Measurements from ENCODE around the gene IL17REL. TPM values are rescaled to one million over a fixed set of nuclear protein-coding genes. Genes with fewer than 3 reads are reported as not detected.

Gene IL17REL
- total and polyA plus RNA-seq, 2 of the 13 experiments (the other 11 are each of a cell fraction or from before 2014, with no cell fraction given): not detected

DNA sequence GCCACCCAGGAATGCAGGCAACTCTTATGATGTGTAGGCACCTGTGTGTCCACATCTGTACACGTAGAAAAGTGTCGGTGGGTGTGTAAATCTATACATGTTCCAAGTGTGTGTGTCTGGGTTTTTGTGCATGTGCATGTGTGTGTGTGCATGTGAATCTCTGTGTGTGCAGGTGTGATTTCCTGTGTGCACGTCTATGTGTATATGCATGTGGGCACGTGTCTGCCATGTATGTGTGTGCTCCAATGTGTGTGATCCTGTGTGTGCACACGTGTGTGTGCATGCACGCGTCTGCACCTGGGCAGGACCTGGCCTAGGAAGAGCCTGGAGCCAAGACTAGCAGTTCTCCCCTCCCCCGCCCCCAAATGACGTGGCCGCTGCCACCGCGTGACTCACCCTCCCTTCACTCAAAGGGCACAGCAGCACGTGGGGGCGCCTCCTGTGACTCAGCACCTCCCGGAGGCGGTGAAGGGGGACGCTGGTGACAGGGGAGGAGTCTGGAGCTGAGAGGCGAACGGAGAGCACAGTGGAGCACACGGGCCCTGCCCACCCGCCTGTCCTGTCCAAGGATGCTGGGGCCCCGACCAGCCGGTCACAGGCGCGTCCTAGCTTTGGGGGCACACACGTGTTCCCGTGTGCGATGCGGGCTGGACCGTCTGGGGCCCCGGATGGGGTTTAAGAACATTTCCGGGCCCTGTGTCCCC lies 41.9 kb downstream of the IL17REL start (continued):
- TF ChIP-seq MAFK (conservative IDR thresholded peaks at IDR 0.05 in 1 of 2, IDR thresholded peaks at IDR 0.05 in 1 of 2; ENCODE audit: low read length in 2 of 2): peak; percentile 73 to 90
- 0 out of 2 replicates have a peak, but pooled peaks have one; percentile 20 for TF ChIP-seq ZNF629 (CRISPR knock-in tag; conservative IDR thresholded peaks at IDR 0.05)
- no peak for TF ChIP-seq TMF1 (CRISPR knock-in tag; IDR thresholded peaks at IDR 0.05; ENCODE audit: low read depth)
- peak; percentile 88 for TF ChIP-seq HDAC2 (CRISPR knock-in tag; IDR thresholded peaks at IDR 0.05)
- TF ChIP-seq, protein P1, sequence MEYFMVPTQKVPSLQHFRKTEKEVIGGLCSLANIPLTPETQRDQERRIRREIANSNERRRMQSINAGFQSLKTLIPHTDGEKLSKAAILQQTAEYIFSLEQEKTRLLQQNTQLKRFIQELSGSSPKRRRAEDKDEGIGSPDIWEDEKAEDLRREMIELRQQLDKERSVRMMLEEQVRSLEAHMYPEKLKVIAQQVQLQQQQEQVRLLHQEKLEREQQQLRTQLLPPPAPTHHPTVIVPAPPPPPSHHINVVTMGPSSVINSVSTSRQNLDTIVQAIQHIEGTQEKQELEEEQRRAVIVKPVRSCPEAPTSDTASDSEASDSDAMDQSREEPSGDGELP (IDR thresholded peaks at IDR 0.05; ENCODE audit: borderline replicate concordance, low read depth): peak; percentile 71; the same call in 1 of the 2 replicates
- TF ChIP-seq, protein P2, sequence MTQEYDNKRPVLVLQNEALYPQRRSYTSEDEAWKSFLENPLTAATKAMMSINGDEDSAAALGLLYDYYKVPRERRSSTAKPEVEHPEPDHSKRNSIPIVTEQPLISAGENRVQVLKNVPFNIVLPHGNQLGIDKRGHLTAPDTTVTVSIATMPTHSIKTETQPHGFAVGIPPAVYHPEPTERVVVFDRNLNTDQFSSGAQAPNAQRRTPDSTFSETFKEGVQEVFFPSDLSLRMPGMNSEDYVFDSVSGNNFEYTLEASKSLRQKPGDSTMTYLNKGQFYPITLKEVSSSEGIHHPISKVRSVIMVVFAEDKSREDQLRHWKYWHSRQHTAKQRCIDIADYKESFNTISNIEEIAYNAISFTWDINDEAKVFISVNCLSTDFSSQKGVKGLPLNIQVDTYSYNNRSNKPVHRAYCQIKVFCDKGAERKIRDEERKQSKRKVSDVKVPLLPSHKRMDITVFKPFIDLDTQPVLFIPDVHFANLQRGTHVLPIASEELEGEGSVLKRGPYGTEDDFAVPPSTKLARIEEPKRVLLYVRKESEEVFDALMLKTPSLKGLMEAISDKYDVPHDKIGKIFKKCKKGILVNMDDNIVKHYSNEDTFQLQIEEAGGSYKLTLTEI (CRISPR knock-in tag; conservative IDR thresholded peaks at IDR 0.05): no peak
- 0 out of 2 replicates have a peak, but pooled peaks have one; percentile 71 for TF ChIP-seq XBP1 (CRISPR knock-in tag; IDR thresholded peaks at IDR 0.05)
- TF ChIP-seq, protein P3, sequence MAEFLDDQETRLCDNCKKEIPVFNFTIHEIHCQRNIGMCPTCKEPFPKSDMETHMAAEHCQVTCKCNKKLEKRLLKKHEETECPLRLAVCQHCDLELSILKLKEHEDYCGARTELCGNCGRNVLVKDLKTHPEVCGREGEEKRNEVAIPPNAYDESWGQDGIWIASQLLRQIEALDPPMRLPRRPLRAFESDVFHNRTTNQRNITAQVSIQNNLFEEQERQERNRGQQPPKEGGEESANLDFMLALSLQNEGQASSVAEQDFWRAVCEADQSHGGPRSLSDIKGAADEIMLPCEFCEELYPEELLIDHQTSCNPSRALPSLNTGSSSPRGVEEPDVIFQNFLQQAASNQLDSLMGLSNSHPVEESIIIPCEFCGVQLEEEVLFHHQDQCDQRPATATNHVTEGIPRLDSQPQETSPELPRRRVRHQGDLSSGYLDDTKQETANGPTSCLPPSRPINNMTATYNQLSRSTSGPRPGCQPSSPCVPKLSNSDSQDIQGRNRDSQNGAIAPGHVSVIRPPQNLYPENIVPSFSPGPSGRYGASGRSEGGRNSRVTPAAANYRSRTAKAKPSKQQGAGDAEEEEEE (CRISPR knock-in tag; IDR thresholded peaks at IDR 0.05; ENCODE audit: borderline replicate concordance): no peak
- TF ChIP-seq ZNF331 (CRISPR knock-in tag; IDR thresholded peaks at IDR 0.05): peak; percentile 78
- peak; percentile 72 for TF ChIP-seq THAP11 (CRISPR knock-in tag; IDR thresholded peaks at IDR 0.05)
- TF ChIP-seq CBX5 (CRISPR knock-in tag; IDR thresholded peaks at IDR 0.05; ENCODE audit: borderline replicate concordance): peak; percentile 92
- peak; percentile 98 for TF ChIP-seq MYC (CRISPR knock-in tag; IDR thresholded peaks at IDR 0.05; ENCODE audit: borderline replicate concordance)
- no peak for TF ChIP-seq THYN1 (CRISPR knock-in tag; IDR thresholded peaks at IDR 0.05; ENCODE audit: borderline replicate concordance, low read depth)
- peak; percentile 78 for TF ChIP-seq TAF1 (CRISPR knock-in tag; IDR thresholded peaks at IDR 0.05)
- TF ChIP-seq ZKSCAN5 (CRISPR knock-in tag; IDR thresholded peaks at IDR 0.05): no peak
- TF ChIP-seq ZNF24 (IDR thresholded peaks at IDR 0.05): no peak
- no peak for TF ChIP-seq PLRG1 (conservative IDR thresholded peaks at IDR 0.05)
- TF ChIP-seq ZNF383 (CRISPR knock-in tag; IDR thresholded peaks at IDR 0.05; ENCODE audit: borderline replicate concordance): no peak
- TF ChIP-seq ZNF773 (CRISPR knock-in tag; IDR thresholded peaks at IDR 0.05; ENCODE audit: borderline replicate concordance): no peak
- TF ChIP-seq GATAD2A (CRISPR knock-in tag; IDR thresholded peaks at IDR 0.05): peak; percentile 91
- peak; percentile 82 for TF ChIP-seq PPARG (CRISPR knock-in tag; conservative IDR thresholded peaks at IDR 0.05)
- TF ChIP-seq, protein P4, sequence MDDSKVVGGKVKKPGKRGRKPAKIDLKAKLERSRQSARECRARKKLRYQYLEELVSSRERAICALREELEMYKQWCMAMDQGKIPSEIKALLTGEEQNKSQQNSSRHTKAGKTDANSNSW (CRISPR knock-in tag; IDR thresholded peaks at IDR 0.05; ENCODE audit: borderline replicate concordance): no peak
- TF ChIP-seq, protein P5, sequence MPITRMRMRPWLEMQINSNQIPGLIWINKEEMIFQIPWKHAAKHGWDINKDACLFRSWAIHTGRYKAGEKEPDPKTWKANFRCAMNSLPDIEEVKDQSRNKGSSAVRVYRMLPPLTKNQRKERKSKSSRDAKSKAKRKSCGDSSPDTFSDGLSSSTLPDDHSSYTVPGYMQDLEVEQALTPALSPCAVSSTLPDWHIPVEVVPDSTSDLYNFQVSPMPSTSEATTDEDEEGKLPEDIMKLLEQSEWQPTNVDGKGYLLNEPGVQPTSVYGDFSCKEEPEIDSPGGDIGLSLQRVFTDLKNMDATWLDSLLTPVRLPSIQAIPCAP (CRISPR knock-in tag; IDR thresholded peaks at IDR 0.05; ENCODE audit: low read depth): 0 out of 2 replicates have a peak, but pooled peaks have one; percentile 20
- no peak for TF ChIP-seq HES4 (CRISPR knock-in tag; IDR thresholded peaks at IDR 0.05; ENCODE audit: borderline replicate concordance)
- TF ChIP-seq NFKB2 (CRISPR knock-in tag; IDR thresholded peaks at IDR 0.05; ENCODE audit: borderline replicate concordance): peak; percentile 84; the same call in 1 of the 2 replicates
- TF ChIP-seq SNAPC2 (CRISPR knock-in tag; IDR thresholded peaks at IDR 0.05): no peak

Data from HepG2 (cell line).